HG02840 (cell line): ENCODE measurements around the gene ANKRD34B.
"Not testable (repeated sequence)": the region's sequence is repeated elsewhere in the genome, so short reads cannot be mapped to it uniquely, and the experiment has no call there.

Experiments
- ATAC-seq: cut with Tn5 transposase; IDR thresholded peaks from one replicate; pipeline ENCODE4 v1.9.1; 2021; ENCODE audit warnings: mild to moderate bottlenecking, moderate library complexity, moderate number of reproducible peaks; ENCODE audit not compliant: unreplicated experiment, low FRiP score

ANKRD34B gene

DNA sequence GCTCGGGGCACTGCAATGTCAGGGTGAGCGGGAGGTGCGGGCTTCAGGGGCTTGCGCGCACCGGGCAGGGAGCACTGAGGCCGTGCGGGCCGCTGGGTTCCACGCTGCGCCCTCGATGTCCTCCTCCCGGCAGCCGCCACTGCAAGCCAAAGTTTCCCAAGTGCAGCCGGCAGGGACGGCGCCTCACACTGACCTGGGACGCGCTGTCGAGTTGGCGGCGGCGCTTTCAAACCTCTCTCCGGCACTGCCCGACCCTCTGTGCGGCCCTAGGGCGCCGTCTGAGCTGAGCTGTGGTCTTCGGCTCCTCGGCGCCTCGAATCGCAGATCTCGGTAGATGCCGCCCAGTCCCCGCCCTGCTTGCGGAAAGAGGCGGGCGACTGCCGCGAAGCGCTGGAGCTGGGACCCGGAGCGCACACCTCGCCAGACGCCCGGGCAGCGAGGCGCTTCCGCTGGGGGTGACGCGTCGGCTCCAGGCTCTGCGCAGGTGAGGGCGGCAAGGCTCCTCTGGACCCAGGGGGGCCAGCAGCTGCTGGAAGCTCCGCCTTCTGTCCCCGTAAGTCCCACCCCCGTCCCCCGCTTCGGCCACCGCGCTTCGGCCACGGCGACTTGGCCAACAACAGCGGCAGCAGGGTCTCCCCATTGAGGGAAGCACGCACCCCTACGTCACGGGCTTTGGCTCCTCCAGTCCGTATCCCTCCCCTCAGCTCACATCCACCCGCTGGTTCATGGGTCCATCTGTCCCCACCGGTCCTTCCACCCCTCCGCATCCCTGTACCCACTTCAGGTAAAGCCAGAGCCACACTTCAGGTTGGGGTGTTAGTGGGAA, at the start of gene ANKRD34B:
Gene ANKRD34B (minus strand): TSS at position 320 of the 826 bp plus-strand sequence. CDS start 10,261 bp downstream, outside the sequence.
- ATAC-seq: no peak

DNA sequence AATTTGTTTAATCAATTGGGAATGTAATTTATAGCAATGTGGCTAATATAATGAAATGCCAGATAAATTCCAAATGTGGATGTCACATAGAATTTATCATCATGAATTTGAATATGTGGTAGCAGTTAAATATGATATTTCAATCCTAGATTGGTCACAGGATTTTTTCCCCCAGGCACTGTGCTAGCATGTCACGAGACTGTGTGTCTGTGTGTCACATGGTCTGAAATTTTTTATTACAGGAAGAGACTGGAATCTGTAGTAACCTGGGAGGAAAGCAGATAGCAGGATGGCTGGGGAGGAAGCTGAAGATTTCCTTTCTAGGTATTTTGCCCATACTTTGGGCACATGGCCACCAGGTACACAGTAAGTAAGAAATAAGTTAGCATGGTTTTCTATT, 49.0 kb upstream of the ANKRD34B start:
- ATAC-seq: no peak

DNA sequence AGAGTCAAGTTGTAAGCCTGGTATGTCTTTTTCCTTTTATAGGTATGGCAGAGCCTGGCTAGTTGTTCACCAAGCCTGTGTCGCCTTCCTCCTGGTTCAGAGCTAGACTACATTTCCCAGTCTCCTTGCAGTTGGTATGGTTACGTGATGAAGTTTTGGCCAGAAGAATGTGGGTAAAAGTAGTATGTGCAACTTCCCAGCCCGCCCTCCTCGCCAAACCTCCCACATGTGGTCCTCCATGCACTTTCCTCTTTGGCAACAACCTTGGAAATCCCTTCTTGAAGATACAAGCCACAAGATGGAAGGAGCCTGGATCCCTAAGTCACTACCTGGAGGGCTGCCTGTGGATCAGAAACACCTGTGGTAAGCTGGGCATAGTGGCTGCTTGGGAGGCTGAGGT, 48.4 kb upstream of the ANKRD34B start:
- no peak for ATAC-seq

DNA sequence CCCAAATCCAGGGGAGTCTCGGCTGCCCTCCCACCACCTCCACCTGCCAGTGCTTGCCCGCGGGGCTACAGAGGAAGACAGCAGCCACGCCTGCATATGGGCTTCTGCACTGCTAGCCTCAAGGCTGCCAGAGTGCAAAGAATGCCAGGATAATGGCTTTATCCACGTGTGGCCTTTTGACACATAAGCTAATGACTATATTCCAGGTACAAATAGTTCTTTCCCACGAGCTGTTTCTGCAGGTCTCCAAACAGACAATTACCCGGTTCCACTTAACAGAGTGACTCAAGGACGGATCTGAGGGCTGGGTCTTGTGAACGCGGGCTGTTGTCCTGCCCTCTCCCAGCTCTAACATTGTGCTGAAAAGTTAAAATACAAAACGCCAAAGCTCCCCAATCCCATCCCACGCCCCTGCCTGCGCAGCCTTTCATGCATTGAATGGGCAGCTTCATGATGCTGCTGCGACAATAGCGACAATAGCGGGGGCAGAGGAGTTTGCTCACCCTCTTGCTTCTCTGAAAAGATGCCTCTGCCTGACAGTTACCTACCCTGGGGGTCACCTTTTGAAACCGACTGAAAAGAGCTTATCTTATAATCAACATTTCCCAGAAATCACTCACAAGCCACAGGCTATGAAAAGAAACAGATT, 45.3 kb upstream of the ANKRD34B start:
- ATAC-seq: no peak

DNA sequence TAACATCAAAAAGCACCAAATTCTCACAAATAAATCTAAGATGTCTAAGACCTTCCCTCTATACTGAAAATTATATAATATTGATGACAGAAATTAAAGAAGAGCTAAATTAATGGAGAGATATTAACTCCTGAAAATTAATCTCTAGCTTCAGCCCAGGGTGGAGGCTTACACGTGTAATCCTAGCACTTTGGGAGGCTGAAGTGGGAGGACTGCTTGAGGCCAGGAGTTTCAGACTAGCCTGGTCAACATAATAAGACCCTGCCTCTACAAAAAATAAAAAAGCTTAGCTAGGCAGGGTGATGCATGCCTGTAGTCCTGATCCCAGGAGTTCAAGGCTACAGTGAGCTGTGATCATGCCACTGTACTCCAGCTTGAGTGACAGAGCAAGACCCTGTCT, 39.6 kb upstream of the ANKRD34B start:
- ATAC-seq: no peak

DNA sequence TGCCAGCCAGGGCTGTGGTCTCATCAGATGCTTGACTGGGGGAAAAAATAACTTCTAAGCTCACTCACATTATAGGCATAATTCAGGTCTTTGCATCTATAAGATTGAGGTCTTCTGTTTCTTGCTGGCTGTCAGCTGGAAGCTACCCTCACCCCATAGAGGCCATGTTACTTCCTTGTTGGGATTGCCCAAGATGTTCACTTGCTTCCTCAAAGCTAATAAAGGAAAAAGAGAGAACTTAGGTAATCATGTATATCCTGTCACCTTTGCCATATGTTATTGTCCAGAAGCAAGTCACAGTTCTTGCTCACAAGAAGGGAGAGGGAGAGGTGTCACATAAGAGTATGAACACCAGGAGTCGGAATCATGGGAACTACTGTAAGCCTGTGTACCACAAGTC, 38.7 kb upstream of the ANKRD34B start:
- no peak for ATAC-seq

DNA sequence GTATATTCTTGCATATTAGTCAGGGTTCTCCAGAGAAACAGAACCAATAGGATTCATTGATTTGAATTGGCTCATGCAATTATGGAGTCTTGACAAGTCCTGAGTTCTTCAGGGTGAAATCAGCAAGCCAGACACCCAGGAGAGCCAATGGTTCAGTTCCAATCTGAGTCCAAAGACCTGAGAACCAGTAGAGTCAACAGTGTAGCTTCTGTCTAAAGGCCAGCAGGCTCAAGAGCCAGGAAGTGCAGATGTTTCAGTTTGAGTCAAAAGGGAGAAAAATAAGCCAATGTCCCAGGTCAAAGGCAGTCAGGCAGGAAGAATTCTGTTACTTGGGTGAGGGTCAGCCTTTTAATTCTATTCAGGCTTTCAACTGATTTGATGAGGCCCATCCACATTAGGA, 37.8 kb upstream of the ANKRD34B start:
- no peak for ATAC-seq

DNA sequence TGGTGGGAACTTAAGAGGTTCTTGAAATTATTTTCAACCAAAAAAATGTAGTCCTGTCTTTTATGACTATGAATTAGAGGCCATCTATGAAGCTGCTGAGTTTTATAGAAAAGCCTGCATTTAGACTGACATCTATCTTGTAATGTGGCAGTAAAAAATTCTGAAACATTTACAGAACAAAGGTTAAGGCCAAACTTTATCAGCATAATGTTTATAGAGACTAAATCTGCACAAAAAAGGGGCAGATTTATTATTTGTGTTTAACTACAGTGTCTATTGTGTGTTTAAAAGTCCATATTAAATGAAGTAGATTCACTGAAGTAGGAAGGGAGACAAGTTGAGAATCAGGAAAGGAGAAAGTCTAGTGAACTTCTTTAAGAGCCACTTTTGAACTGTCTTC, 37.3 kb upstream of the ANKRD34B start:
- ATAC-seq: no peak

DNA sequence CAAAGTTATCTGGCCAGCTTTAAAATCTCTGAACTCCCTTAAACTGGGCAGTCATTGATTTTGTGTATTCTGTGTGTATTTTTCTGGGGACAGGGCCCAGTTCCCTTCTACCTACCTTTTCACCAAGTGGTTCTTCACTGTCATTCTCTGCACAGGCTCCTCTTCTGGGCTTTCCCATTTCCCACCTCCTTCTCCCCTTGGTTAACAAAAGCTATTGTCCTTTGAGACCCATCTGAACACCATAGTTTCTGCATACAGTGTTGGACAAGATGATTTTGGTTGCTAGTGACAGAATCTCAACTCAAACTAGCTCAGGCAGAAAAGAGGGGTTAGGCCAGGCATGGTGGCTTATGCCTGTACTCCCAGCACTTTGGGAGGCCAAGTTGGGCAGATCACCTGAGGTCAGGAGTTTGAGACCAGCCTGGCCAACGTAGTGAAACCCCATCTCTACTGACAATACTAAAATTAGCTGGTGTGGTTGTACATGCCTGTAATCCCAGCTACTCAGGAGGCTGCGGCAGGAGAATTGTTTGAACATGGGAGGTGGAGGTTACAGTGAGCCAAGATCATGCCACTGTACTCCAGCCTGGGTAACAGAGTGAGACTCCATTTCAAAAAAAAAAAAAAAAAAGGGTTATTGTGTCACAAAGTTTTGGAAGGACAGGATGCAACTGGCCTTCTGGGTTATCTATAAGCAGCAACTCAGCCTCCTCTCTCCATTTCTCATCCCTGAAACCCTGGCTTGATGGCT, 31.0 kb upstream of the ANKRD34B start:
- ATAC-seq: no peak

DNA sequence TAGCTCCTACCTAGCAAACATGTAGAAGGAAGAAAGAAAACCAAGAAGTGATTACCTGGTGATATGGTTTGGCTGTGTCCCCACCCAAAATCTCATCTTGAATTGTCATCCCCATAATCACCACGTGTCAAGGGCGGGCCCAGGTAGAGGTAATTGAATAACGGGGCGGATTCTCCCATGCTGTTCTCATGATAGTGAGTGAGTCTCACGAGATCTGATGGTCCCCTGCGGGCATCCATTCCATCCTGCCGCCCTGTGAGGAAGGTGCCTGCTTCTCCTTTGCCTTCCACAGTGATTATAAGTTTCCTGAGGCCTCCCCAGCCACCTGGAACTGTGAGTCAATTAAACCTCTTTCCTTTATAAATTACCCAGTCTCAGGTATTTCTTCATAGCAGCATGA, 27.4 kb upstream of the ANKRD34B start:
- no peak for ATAC-seq

DNA sequence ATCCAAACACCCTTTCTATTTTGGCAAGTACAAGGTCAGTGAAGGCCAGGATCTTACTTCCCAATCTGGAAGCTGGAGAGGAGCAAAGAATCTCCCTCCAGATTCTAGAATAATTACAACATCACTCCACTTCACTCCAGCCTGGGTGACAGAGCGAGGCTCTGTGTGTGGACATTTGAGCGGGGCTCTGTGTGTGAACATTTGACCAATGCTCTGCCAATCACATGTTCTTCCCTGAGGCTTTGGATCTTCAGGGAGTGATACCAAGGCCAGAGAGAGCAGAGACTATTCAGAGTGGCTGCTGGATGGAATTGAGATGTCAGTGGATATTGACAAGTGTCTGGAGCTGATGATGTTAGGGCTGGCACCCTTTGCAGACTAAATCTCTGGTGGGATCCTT, 24.7 kb upstream of the ANKRD34B start:
- ATAC-seq: no peak

DNA sequence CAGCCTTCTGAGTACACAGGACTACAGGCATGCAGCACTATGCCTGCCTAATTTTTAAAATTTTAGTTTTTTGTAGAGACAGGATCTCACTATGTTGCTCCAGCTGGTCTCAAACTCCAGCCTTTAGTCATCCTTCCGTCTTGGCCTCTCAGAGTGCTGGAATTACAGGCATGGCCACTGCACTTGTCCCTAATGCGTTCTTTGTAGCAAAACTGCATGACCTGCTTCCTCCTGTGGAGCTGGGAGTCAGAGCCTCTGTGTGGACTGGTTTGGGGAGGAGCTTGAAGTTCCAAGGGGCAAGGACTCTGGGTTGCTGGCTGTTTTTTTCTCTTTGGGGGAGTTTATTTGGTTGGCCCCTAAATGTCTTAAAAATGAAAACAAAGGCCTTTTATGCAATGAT, 22.7 kb upstream of the ANKRD34B start:
- no peak for ATAC-seq

DNA sequence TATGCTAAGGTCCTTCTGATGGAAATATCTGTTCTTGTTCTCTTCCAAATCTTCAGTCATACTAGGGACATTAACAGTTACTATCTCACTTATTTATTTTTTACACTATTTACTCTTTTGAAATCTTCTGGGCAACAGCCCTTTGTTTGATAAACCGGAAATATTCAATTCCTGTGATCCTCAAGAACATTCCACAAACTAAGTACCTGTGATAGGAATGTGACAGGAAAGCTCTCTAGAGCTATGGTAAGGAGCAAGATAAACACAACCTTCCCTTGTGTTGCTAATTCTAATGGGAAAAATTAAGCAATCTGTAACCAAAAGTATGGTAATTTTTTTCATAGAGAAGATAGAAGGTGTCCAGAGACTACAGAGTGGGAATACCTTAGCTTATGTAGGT, 22.0 kb upstream of the ANKRD34B start:
- ATAC-seq: no peak

DNA sequence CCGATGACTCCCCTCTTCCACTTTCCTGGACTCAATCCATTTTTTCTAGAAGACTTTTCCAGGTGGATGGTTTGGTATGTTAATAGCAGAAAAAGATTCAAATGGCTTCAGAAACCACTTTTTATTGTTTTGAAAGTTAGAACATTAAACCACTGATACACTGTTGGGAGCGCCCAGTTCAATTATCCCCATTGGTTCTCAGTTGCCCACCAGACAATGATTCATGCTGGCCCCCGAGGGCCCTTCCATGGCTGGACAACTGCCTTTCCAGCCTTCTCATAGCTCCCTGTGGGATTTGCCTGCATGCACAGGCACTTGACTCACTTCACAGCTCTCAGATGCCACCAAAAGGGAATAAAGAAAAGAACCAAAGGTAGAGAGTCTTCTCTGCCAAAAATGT, 21.3 kb upstream of the ANKRD34B start:
- no peak for ATAC-seq

DNA sequence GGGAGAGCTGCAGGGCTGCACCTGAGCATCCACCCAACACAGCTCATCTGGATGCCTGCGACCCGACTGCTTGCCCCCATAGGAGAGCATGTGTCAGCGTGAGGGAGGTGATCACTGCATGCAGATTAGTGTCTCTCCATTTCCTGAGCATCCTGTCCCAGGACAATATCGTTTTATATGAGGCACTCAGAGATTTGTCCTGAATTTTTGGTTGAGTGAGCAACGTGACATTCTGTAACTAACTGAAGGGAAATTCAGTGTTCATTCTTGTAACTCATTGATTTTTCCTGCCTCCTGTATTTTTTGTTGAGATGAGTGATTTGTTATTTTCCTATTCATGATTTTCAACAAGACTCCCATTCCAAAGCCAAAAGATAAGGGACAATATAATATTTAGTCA, 20.7 kb upstream of the ANKRD34B start:
- ATAC-seq: no peak

DNA sequence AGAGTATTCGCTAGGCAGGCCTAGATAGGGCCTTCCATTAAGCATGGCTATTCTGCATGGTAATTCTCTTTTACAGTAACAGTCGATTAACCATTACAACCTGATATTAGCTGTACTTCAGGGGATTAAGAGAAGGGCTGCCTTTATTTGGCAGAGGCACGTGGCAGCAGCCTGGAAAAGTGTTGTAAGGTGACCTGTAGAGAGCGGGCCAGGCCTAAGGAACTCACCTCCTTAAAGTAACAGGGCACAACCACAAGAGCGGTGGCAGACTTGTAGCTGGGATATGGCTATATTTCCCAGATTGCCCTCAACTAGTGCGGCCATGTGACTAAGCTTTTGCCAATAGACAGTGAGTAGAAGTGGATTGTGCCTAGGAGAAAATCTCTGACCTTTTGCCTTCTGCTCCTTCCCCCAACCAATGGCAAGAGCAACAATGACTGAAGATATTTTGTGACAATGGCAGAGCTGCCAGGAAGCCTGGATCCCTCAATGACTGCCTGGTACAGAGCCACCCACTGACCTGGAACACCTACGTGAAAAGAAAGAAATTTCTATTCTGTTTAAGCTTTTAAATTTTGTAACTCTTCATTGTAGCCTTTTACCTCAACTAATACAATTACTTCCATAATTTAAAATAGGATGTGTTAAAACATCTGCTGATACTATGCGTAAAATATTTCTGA, 18.9 kb upstream of the ANKRD34B start:
- no peak for ATAC-seq

DNA sequence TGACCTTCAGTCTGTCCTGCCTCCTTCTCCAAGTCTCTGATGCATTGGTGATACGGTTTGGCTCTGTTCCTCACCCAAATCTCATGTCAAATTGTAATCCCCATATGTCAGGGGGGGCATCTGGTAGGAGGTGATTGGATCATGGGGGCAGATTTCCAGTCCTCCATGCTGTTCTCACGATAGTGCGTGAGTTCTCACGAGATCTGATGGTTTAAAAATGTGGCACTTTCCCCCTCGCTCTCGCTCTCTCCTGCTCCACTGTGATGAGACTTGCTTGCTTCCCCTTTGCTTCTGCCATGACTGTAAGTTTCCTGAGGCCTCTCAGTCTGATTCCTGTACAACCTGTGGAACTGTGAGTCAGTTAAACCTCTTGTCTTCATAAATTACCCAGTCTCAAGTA, 14.7 kb upstream of the ANKRD34B start:
- ATAC-seq: no peak

DNA sequence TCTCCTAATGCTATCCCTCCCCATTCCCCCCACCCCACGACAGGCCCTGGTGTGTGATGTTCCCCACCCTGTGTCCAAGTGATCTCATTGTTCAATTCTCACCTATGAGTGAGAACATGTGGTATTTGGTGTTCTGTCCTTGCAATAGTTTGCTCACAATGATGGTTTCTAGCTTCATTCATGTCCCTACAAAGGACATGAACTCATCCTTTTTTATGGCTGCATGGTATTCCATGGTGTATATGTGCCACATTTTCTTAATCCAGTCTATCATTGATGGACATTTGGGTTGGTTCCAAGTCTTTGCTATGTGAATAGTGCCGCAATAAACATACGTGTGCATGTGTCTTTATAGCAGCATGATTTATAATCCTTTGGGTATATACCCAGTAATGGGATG, 10.2 kb upstream of the ANKRD34B start:
- ATAC-seq: not testable (repeated sequence)

DNA sequence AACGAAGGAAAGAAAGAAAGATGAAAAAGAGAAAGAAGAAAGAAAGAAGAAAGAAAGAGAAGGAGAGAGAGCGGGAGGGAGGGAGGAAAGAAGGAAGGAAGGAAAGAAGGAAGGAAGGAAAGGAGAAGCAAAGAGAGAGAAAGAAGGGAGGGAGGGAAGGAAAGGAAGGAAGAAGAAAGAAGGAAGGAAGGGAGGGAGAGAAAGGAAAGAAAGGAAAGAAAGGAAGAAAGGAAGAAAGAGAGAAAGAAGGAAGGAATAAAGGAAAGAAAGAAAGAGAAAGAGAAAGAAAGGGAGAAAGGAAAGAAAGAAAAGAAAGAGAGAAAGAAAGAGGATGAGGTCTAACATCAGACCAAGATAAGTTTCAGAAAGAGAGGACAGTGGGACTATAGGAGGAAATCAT, 9.0 kb upstream of the ANKRD34B start:
- ATAC-seq: no peak

DNA sequence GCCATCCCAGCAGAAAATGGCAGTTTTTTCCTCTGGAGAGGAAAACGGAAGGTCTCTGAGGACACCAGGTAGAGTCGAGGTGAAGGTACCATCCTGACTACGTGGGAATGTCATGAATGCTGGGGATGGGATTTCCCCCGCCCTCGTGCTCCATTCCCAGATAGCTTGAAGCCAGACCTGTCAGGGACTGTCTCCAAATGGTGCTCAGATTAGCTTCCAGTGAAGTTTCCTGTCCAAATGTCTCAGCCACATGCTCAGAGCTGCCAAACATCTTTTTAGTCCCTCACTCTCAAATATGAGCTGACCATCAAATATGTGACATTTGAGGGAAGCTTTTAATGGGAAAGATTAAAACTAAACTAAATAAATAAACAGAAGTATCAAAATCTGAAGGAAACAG, 7.6 kb upstream of the ANKRD34B start:
- ATAC-seq: no peak

DNA sequence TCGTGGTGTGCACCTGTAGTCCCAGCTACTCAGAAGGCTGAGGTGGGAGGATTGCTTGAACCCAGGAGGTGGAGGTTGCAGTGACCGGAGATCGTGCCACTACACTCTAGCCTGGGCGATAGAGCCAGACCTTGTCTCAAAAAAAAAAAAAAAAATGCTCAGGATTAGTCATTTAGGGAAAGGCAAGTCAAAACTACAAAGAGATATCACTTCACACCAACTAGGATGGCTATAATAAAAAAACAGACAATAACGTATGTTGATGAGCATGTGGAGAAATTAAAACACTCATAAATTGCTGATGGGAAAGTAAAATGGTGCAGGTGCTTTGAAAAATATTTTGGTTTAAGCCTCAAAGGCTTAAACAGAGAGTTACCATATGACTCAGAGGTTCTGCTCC, 6.3 kb upstream of the ANKRD34B start:
- no peak for ATAC-seq
